GM12873 (cell line): ENCODE results near the gene EBP.

Experiments used
- CTCF ChIP-seq: IDR thresholded peaks from 2 replicates; pipeline ENCODE4 v1.5.1; 2012; ENCODE audit warnings: low read depth, mild to moderate bottlenecking, moderate library complexity, low read length, control low read depth; ENCODE audit not compliant: insufficient read depth; ENCODE audit errors: missing control alignments

The EBP gene

GRCh38 chrX:48515842-48516241 is 5.8 kb upstream of the EBP start:
- no peak for TF ChIP-seq CTCF

GRCh38 chrX:48516285-48516684 is 5.3 kb upstream of the EBP start:
- TF ChIP-seq CTCF = no peak

- TF ChIP-seq CTCF = no peak
Measured at GRCh38 chrX:48516987-48517386, 4.6 kb upstream of the EBP start.

GRCh38 chrX:48520455-48520854 is 1.2 kb upstream of the EBP start:
- TF ChIP-seq CTCF = peak; percentile 1

- TF ChIP-seq CTCF = no peak
Measured at GRCh38 chrX:48520976-48521352, 644 bp upstream of the EBP start.

- TF ChIP-seq CTCF = no peak
Measured at GRCh38 chrX:48522291-48522690, 683 bp downstream of the EBP start.

- TF ChIP-seq CTCF = no peak
Measured at GRCh38 chrX:48523682-48524081, 2.1 kb downstream of the EBP start.

- TF ChIP-seq CTCF = no peak
Measured at GRCh38 chrX:48530736-48531135, 9.1 kb downstream of the EBP start.
